ENCODE data around the gene TCF4.
A peak's percentile ranks its signal among the peaks of the same experiment; 100 is the strongest.

Gene TCF4

GRCh38 chr18:55406451-55406991 lies 181.5 kb downstream of the TCF4 start (continued):
- no peak for TF ChIP-seq ZBTB1 (tag by site-specific recombination; IDR thresholded peaks at IDR 0.05)
- TF ChIP-seq IKZF3 (tag by site-specific recombination; IDR thresholded peaks at IDR 0.05), result no peak; the same call in 1 of the 2 replicates

DNA sequence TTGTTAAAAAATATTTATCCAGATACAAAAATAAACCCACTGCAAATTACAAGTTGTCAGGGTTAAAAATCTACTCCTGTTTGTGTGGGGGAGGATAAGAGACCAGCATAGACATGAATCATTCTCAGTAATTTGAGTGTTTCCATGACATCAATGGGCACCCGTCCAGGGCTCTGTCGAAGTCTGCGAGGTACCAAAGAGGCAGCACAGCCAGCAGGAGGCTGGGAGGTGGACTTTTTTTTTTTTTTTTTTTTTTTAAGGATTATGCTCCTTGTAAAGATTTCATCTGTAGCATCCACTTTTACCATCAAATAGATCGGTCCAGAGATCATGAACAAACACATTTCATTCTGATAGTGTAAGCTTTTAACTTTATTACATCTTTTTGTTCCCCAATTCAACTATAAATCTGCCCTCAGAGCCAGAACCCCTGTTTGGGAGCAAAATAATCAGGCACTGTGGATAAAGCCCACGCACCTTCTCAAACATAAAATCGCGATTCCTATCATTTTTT lies 182.0 kb downstream of the TCF4 start:
- Histone ChIP-seq H3K36me3 (ENCODE audit: control insufficient read depth in 2 of 2, insufficient read depth in 1 of 2, low read length in 2 of 2) (no peaks in the 10 kb centered on the region), H3K9me3 (ENCODE audit: control insufficient read depth, insufficient read depth, low read depth, low read length) (no peaks in the 10 kb centered on the region), H3K4me1 (ENCODE audit: control insufficient read depth, insufficient read depth, low read length) (peaks cover 38% of the 10 kb centered on the region), H3K27ac (ENCODE audit: extremely low read depth, low read depth, low read length) (peak overlapping the region; percentile 87), H3K4me3 (ENCODE audit: low read depth, low read length) (no peak overlapping the region)
- ChIA-PET CTCF (interaction anchor here (0.6 to 1.5 kb wide), 6 partner anchors 9 to 1170 kb away, joined by 3 to 11 read pairs (median 4); no protein-coding TSS in a partner anchor), POLR2A (interaction anchor here (0.7 kb wide), 1 partner anchor 173 kb away, joined by 7 read pairs; no protein-coding TSS in a partner anchor)
- TF ChIP-seq, protein P1, sequence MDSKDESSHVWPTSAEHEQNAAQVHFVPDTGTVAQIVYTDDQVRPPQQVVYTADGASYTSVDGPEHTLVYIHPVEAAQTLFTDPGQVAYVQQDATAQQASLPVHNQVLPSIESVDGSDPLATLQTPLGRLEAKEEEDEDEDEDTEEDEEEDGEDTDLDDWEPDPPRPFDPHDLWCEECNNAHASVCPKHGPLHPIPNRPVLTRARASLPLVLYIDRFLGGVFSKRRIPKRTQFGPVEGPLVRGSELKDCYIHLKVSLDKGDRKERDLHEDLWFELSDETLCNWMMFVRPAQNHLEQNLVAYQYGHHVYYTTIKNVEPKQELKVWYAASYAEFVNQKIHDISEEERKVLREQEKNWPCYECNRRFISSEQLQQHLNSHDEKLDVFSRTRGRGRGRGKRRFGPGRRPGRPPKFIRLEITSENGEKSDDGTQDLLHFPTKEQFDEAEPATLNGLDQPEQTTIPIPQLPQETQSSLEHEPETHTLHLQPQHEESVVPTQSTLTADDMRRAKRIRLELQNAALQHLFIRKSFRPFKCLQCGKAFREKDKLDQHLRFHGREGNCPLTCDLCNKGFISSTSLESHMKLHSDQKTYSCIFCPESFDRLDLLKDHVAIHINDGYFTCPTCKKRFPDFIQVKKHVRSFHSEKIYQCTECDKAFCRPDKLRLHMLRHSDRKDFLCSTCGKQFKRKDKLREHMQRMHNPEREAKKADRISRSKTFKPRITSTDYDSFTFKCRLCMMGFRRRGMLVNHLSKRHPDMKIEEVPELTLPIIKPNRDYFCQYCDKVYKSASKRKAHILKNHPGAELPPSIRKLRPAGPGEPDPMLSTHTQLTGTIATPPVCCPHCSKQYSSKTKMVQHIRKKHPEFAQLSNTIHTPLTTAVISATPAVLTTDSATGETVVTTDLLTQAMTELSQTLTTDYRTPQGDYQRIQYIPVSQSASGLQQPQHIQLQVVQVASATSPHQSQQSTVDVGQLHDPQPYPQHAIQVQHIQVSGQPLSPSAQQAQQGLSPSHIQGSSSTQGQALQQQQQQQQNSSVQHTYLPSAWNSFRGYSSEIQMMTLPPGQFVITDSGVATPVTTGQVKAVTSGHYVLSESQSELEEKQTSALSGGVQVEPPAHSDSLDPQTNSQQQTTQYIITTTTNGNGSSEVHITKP (tag by site-specific recombination; IDR thresholded peaks at IDR 0.05), result peak; percentile 82
- TF ChIP-seq ZNF704 (tag by site-specific recombination; IDR thresholded peaks at IDR 0.05) (no peak), TRIM28 (IDR thresholded peaks at IDR 0.05; ENCODE audit: borderline replicate concordance, low read length) (no peak), AEBP2 (tag by site-specific recombination; IDR thresholded peaks at IDR 0.05; ENCODE audit: borderline replicate concordance) (no peak), SALL2 (tag by site-specific recombination; IDR thresholded peaks at IDR 0.05; ENCODE audit: borderline replicate concordance) (no peak), ZNF174 (tag by site-specific recombination; IDR thresholded peaks at IDR 0.05) (no peak), GLIS2 (tag by site-specific recombination; IDR thresholded peaks at IDR 0.05) (peak; percentile 40; the same call in 1 of the 2 replicates), ZSCAN16 (tag by site-specific recombination; IDR thresholded peaks at IDR 0.05) (no peak), ZNF610 (tag by site-specific recombination; IDR thresholded peaks at IDR 0.05; ENCODE audit: borderline replicate concordance) (no peak), ZNF843 (tag by site-specific recombination; IDR thresholded peaks at IDR 0.05) (peak; percentile 90), ZEB2 (tag by site-specific recombination; IDR thresholded peaks at IDR 0.05) (peak; percentile 6; the same call in 1 of the 2 replicates), ZBTB8A (tag by site-specific recombination; IDR thresholded peaks at IDR 0.05) (peak; percentile 27), MZF1 (tag by site-specific recombination; IDR thresholded peaks at IDR 0.05; ENCODE audit: borderline replicate concordance) (no peak), ZNF501 (tag by site-specific recombination; IDR thresholded peaks at IDR 0.05) (peak; percentile 42; the same call in 1 of the 2 replicates), ZNF837 (tag by site-specific recombination; IDR thresholded peaks at IDR 0.05) (no peak), ZNF366 (tag by site-specific recombination; conservative IDR thresholded peaks at IDR 0.05) (peak; percentile 59), ZNF580 (tag by site-specific recombination; IDR thresholded peaks at IDR 0.05) (peak; percentile 60), ZNF561 (tag by site-specific recombination; IDR thresholded peaks at IDR 0.05; ENCODE audit: borderline replicate concordance) (no peak), ZNF558 (tag by site-specific recombination; IDR thresholded peaks at IDR 0.05) (0 out of 2 replicates have a peak, but pooled peaks have one; percentile 33), ZNF202 (tag by site-specific recombination; IDR thresholded peaks at IDR 0.05; ENCODE audit: borderline replicate concordance) (no peak)
- TF ChIP-seq, protein P2, sequence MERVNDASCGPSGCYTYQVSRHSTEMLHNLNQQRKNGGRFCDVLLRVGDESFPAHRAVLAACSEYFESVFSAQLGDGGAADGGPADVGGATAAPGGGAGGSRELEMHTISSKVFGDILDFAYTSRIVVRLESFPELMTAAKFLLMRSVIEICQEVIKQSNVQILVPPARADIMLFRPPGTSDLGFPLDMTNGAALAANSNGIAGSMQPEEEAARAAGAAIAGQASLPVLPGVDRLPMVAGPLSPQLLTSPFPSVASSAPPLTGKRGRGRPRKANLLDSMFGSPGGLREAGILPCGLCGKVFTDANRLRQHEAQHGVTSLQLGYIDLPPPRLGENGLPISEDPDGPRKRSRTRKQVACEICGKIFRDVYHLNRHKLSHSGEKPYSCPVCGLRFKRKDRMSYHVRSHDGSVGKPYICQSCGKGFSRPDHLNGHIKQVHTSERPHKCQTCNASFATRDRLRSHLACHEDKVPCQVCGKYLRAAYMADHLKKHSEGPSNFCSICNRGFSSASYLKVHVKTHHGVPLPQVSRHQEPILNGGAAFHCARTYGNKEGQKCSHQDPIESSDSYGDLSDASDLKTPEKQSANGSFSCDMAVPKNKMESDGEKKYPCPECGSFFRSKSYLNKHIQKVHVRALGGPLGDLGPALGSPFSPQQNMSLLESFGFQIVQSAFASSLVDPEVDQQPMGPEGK (tag by site-specific recombination; IDR thresholded peaks at IDR 0.05), result peak; percentile 36; the same call in 1 of the 2 replicates
- TF ChIP-seq, protein P3, sequence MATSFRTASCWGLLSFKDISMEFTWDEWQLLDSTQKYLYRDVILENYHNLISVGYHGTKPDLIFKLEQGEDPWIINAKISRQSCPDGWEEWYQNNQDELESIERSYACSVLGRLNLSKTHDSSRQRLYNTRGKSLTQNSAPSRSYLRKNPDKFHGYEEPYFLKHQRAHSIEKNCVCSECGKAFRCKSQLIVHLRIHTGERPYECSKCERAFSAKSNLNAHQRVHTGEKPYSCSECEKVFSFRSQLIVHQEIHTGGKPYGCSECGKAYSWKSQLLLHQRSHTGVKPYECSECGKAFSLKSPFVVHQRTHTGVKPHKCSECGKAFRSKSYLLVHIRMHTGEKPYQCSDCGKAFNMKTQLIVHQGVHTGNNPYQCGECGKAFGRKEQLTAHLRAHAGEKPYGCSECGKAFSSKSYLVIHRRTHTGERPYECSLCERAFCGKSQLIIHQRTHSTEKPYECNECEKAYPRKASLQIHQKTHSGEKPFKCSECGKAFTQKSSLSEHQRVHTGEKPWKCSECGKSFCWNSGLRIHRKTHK (tag by site-specific recombination; IDR thresholded peaks at IDR 0.05), result no peak
